ENCODE data around the gene CAMK1D.

DNA sequence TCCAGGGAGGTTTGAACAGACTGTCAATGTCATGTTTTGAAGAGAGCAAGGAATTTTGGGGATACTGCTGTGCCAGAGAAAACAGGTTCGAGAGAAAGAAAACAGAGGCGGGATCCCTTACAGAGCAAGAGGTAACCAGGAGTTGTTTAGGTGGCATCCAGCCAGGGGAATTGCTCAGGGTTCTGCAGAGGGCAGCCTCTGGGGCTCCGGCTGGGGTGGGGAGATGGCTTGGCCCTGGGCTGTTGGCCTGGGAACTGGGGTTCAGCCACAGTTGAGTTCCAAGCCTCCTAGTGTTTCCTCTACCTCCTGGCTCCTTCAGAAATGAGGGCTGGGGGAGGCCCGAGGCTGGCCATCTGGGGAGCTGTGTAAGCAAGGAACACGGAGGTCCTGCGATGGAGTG lies 68.0 kb downstream of the CAMK1D start:
- TF ChIP-seq TCF4 (CRISPR knock-in tag; IDR thresholded peaks at IDR 0.05; ENCODE audit: borderline replicate concordance) (no peak), RARB (CRISPR knock-in tag; IDR thresholded peaks at IDR 0.05) (no peak), PPARA (CRISPR knock-in tag; IDR thresholded peaks at IDR 0.05; ENCODE audit: borderline replicate concordance) (no peak)
- TF ChIP-seq, protein P1, sequence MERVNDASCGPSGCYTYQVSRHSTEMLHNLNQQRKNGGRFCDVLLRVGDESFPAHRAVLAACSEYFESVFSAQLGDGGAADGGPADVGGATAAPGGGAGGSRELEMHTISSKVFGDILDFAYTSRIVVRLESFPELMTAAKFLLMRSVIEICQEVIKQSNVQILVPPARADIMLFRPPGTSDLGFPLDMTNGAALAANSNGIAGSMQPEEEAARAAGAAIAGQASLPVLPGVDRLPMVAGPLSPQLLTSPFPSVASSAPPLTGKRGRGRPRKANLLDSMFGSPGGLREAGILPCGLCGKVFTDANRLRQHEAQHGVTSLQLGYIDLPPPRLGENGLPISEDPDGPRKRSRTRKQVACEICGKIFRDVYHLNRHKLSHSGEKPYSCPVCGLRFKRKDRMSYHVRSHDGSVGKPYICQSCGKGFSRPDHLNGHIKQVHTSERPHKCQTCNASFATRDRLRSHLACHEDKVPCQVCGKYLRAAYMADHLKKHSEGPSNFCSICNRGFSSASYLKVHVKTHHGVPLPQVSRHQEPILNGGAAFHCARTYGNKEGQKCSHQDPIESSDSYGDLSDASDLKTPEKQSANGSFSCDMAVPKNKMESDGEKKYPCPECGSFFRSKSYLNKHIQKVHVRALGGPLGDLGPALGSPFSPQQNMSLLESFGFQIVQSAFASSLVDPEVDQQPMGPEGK (CRISPR knock-in tag; IDR thresholded peaks at IDR 0.05; ENCODE audit: borderline replicate concordance): no peak
- TF ChIP-seq, protein P2, sequence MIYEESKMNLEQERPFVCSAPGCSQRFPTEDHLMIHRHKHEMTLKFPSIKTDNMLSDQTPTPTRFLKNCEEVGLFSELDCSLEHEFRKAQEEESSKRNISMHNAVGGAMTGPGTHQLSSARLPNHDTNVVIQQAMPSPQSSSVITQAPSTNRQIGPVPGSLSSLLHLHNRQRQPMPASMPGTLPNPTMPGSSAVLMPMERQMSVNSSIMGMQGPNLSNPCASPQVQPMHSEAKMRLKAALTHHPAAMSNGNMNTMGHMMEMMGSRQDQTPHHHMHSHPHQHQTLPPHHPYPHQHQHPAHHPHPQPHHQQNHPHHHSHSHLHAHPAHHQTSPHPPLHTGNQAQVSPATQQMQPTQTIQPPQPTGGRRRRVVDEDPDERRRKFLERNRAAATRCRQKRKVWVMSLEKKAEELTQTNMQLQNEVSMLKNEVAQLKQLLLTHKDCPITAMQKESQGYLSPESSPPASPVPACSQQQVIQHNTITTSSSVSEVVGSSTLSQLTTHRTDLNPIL (CRISPR knock-in tag; IDR thresholded peaks at IDR 0.05; ENCODE audit: low read depth): no peak

Data from SK-N-SH treated with all-trans-retinoic acid at 6 μM for 48 hours (cell line).